GM18505 (cell line): ENCODE results near the gene ZNF416.

ENCODE experiments used
- ATAC-seq: cut with Tn5 transposase; IDR thresholded peaks from one replicate; pipeline ENCODE4 v1.9.1; 2021; ENCODE audit not compliant: unreplicated experiment
- POLR2A ChIP-seq: IDR thresholded peaks from 4 replicates; pipeline ENCODE4 v1.6.1; 2011; ENCODE audit warnings: borderline replicate concordance; ENCODE audit not compliant: insufficient read depth, insufficient read length; ENCODE audit errors: extremely low read depth

Gene ZNF416

DNA sequence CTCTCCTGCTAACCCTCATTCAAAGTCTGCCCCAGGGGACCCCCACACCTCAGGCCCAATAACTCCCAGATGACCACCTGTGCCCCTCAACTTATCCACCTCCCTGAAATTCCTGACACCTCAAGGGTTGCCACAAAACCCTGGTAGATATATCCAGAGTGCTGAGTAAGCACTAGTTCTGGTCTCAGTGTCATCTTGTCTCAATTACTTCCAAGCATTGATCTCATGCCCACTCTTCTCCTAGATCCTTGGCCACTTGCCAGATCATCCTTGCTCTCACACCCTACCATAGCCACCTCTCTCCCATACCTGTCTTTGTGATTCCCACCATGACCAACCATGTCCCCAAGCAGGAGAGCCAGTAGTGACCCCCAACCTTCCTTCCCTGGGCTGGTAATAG, 2.0 kb downstream of the ZNF416 start:
- TF ChIP-seq POLR2A: no peak
- ATAC-seq: no peak

DNA sequence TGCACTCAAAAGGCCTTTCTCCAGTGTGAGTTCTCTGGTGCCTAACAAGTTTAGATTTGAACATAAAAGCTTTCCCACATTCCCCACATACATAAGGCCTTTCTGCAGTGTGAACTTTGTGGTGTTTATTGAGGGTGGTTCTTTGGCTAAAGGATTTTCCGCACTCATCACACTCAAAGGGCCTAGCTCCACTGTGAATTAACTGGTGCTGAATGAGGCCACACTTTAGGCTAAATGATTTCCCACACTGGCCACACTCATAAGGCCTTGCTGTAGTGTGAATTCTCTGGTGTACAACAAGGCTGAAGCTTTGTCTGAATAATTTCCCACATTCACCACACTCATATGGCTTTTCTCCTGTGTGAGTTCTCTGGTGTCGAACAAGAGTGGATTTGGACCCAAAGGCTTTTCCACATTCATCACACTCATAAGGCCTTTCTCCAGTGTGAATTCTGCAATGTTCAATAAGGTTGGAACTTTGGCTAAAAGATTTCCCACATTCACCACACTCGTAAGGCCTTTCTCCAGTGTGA, 6.2 kb downstream of the ZNF416 start:
- no peak for ATAC-seq
- no peak for TF ChIP-seq POLR2A

DNA sequence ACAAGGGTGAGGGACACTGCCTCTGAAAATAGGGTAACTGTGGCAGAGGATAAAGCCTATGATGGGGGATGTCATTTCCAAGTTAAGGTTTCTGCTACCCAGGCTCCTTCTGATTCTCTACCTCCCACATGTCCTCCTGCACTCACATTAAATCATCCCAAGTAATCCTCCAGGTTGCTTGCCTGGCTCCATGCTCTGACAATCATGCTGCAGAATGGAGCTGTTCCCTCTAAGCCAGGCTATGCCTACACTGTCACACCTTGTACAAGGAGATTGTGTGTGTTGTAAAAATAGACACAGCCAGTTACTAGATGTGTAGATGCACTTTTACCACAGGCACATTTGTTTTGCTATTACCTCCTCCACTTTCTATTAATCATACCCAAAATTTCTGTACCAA, 8.0 kb downstream of the ZNF416 start:
- no peak for ATAC-seq
- peak; percentile 28 for TF ChIP-seq POLR2A

GRCh38 chr19:57566396-57567265, 12.1 kb downstream of the ZNF416 start:
- ATAC-seq: no peak
- TF ChIP-seq POLR2A: no peak

GRCh38 chr19:57563547-57563946, 15.2 kb downstream of the ZNF416 start:
- no peak for TF ChIP-seq POLR2A
- ATAC-seq: no peak

DNA sequence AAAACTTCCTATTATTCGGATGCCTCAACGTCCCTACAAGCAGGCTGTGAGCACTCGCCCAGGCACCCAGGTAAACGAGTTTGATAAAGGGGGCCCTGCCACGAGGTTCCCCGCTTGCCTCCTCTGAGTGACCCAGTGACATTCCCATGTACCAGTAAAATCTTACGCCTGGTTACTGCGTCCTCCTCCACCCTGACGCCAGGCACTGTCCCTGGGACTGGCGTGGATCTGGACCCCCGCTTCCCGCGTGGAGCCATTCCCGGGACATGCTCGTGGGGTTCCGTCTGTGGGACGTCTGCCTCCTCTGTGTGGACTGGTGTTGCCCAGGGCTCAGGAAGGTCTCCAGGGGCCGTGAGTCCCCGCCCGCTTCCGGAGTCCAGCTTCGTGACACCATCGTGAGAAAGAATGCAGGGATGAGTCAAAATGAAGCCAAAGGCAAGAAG, 18.6 kb downstream of the ZNF416 start:
- no peak for ATAC-seq
- TF ChIP-seq POLR2A: no peak

GRCh38 chr19:57559404-57560025, 19.2 kb downstream of the ZNF416 start, which contains the start of gene ZNF550:
Gene ZNF550, minus strand, starts transcription at chr19:57559863. Its CDS starts 181 bp downstream, at chr19:57559682.
- peak; percentile 72 for TF ChIP-seq POLR2A
- peak; percentile 93 for ATAC-seq

GRCh38 chr19:57559008-57559403, 19.7 kb downstream of the ZNF416 start:
- peak; percentile 36 for ATAC-seq
- no peak for TF ChIP-seq POLR2A

GRCh38 chr19:57558525-57558924, 20.2 kb downstream of the ZNF416 start:
- no peak for TF ChIP-seq POLR2A
- ATAC-seq: no peak

DNA sequence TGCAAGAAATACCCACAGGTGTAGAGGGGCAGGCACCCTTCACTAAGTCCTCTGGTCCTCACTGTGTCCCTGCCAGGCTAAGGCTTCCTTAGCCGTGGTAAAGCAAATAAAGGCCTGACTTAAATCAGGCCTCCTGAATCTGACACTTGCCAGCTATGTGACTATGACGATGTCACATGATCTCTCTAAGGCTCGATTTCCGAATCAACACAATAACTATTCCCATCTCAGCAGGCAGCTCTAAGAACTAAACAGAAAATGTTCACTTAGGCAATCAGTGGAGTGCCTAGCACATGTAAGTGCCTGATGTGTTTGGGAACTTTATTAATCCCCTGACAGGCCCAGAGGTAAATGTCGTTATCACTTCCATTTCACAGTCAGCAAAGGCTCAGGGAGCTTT, 21.1 kb downstream of the ZNF416 start:
- no peak for TF ChIP-seq POLR2A
- no peak for ATAC-seq

DNA sequence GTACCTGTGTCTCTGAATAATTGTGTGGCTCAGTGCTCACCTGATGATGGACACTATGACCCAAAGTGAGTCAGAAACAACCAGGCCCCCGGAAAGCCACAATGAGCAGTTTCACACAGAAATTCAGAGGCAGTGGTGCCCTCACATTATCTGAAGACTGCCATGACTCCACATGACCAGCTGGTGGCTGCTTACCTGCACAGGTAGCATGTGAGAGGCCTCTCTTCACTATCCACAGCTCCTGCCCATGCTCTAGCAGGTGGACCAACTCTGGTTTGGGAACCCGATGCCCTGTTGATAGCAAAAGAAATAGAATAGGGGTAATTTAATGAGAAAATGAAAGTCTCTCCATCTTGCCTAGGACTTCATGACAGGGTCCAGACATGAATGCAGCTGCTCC, 26.3 kb downstream of the ZNF416 start:
- ATAC-seq: no peak
- TF ChIP-seq POLR2A: no peak

DNA sequence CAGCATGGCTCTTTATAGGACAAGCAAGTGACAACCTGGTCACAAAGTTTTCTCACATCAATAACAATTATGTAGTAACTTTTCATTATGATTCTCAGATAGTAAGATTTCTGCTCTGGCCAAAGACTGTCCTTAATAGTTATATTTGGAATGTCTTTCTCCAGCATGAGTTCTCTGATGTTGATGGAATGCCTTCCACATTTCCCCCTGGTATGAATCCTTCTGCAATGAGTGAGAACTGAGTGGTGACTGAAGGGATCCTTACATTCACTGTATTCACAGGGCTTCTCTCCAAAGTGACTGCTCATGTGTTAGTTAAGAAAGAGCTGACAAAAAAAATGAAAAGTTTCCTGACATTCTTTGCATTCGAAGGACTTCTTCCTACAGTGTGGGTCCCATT, 32.2 kb downstream of the ZNF416 start:
- ATAC-seq: no peak

GRCh38 chr19:57537953-57538547, 40.7 kb downstream of the ZNF416 start:
- TF ChIP-seq POLR2A: no peak
- ATAC-seq: no peak

More for the DNA sequence above, 32.2 kb downstream of the ZNF416 start:
- TF ChIP-seq POLR2A: no peak
